ENCODE results near the gene ALX4.

The ALX4 gene

GRCh38 chr11:44271286-44271685, 38.7 kb downstream of the ALX4 start:
- Histone ChIP-seq H3K36me3 (ENCODE audit: insufficient read depth, low read length) (no peaks in the 10 kb centered on the region), H3K4me3 (ENCODE audit: low read depth in 1 of 2, low read length in 2 of 2) (no peak overlapping the region), H3K9ac (ENCODE audit: low read length) (no peak overlapping the region), H3K4me1 (ENCODE audit: insufficient read depth, low read length) (no peaks in the 10 kb centered on the region), H3K27me3 (ENCODE audit: control insufficient read depth in 1 of 2, insufficient read depth in 2 of 2, low read length in 2 of 2) (no peaks in the 10 kb centered on the region), H3K9me3 (ENCODE audit: low read length) (no peaks in the 10 kb centered on the region), H3K27ac (ENCODE audit: low read depth, low read length) (no peak overlapping the region)

GRCh38 chr11:44270403-44271273, 39.3 kb downstream of the ALX4 start:
- Histone ChIP-seq H3K9me3 (ENCODE audit: low read length) (no peaks in the 10 kb centered on the region), H3K36me3 (ENCODE audit: insufficient read depth, low read length) (no peaks in the 10 kb centered on the region), H3K4me1 (ENCODE audit: insufficient read depth, low read length) (no peaks in the 10 kb centered on the region), H3K27ac (ENCODE audit: low read depth, low read length) (no peak overlapping the region), H3K9ac (ENCODE audit: low read length) (no peak overlapping the region), H3K27me3 (ENCODE audit: control insufficient read depth in 1 of 2, insufficient read depth in 2 of 2, low read length in 2 of 2) (no peaks in the 10 kb centered on the region), H3K4me3 (ENCODE audit: low read depth in 1 of 2, low read length in 2 of 2) (no peak overlapping the region)

GRCh38 chr11:44269369-44270351, 40.3 kb downstream of the ALX4 start:
- Histone ChIP-seq H3K27ac (ENCODE audit: low read depth, low read length) (no peak overlapping the region), H3K9me3 (ENCODE audit: low read length) (no peaks in the 10 kb centered on the region), H3K36me3 (ENCODE audit: insufficient read depth, low read length) (no peaks in the 10 kb centered on the region), H3K27me3 (ENCODE audit: control insufficient read depth in 1 of 2, insufficient read depth in 2 of 2, low read length in 2 of 2) (no peaks in the 10 kb centered on the region), H3K9ac (ENCODE audit: low read length) (no peak overlapping the region), H3K4me1 (ENCODE audit: insufficient read depth, low read length) (no peaks in the 10 kb centered on the region), H3K4me3 (ENCODE audit: low read depth in 1 of 2, low read length in 2 of 2) (no peak overlapping the region)

- no peaks in the 10 kb centered on the region for H3K36me3 ChIP-seq (ENCODE audit: insufficient read depth, low read length)
- H3K27ac ChIP-seq (ENCODE audit: low read depth, low read length): no peak overlapping the region
- peaks cover 0 to 4% of the 10 kb centered on the region in 2 donors for H3K27me3 ChIP-seq (ENCODE audit: control insufficient read depth in 1 of 2, insufficient read depth in 2 of 2, low read length in 2 of 2)
- H3K9ac ChIP-seq (ENCODE audit: low read length): no peak overlapping the region
- H3K4me3 ChIP-seq (ENCODE audit: low read depth in 1 of 2, low read length in 2 of 2): no peak overlapping the region
- H3K4me1 ChIP-seq (ENCODE audit: insufficient read depth, low read length): no peaks in the 10 kb centered on the region
- no peaks in the 10 kb centered on the region for H3K9me3 ChIP-seq (ENCODE audit: low read length)
Observed at GRCh38 chr11:44268614-44269080, 41.3 kb downstream of the ALX4 start.

GRCh38 chr11:44267750-44268613, 42.0 kb downstream of the ALX4 start:
- Histone ChIP-seq H3K9ac (ENCODE audit: low read length) (no peak overlapping the region), H3K4me1 (ENCODE audit: insufficient read depth, low read length) (no peaks in the 10 kb centered on the region), H3K4me3 (ENCODE audit: low read depth in 1 of 2, low read length in 2 of 2) (no peak overlapping the region), H3K36me3 (ENCODE audit: insufficient read depth, low read length) (no peaks in the 10 kb centered on the region), H3K27me3 (ENCODE audit: control insufficient read depth in 1 of 2, insufficient read depth in 2 of 2, low read length in 2 of 2) (peaks cover 0 to 4% of the 10 kb centered on the region in 2 donors), H3K9me3 (ENCODE audit: low read length) (no peaks in the 10 kb centered on the region), H3K27ac (ENCODE audit: low read depth, low read length) (no peak overlapping the region)

GRCh38 chr11:44267006-44267749, 42.8 kb downstream of the ALX4 start:
- Histone ChIP-seq H3K9me3 (ENCODE audit: low read length) (no peaks in the 10 kb centered on the region), H3K27me3 (ENCODE audit: control insufficient read depth in 1 of 2, insufficient read depth in 2 of 2, low read length in 2 of 2) (peaks cover 0 to 4% of the 10 kb centered on the region in 2 donors), H3K27ac (ENCODE audit: low read depth, low read length) (no peak overlapping the region), H3K4me3 (ENCODE audit: low read depth in 1 of 2, low read length in 2 of 2) (no peak overlapping the region), H3K36me3 (ENCODE audit: insufficient read depth, low read length) (no peaks in the 10 kb centered on the region), H3K9ac (ENCODE audit: low read length) (no peak overlapping the region), H3K4me1 (ENCODE audit: insufficient read depth, low read length) (no peaks in the 10 kb centered on the region)

GRCh38 chr11:44266056-44266780, 43.7 kb downstream of the ALX4 start:
- Histone ChIP-seq H3K9me3 (ENCODE audit: low read length) (no peaks in the 10 kb centered on the region), H3K36me3 (ENCODE audit: insufficient read depth, low read length) (no peaks in the 10 kb centered on the region), H3K27me3 (ENCODE audit: control insufficient read depth in 1 of 2, insufficient read depth in 2 of 2, low read length in 2 of 2) (peaks cover 0 to 4% of the 10 kb centered on the region in 2 donors), H3K4me3 (ENCODE audit: low read depth in 1 of 2, low read length in 2 of 2) (no peak overlapping the region), H3K9ac (ENCODE audit: low read length) (no peak overlapping the region), H3K27ac (ENCODE audit: low read depth, low read length) (no peak overlapping the region), H3K4me1 (ENCODE audit: insufficient read depth, low read length) (no peaks in the 10 kb centered on the region)

- Histone ChIP-seq H3K9ac (ENCODE audit: low read length) (no peak overlapping the region), H3K36me3 (ENCODE audit: insufficient read depth, low read length) (no peaks in the 10 kb centered on the region), H3K4me1 (ENCODE audit: insufficient read depth, low read length) (no peaks in the 10 kb centered on the region), H3K27ac (ENCODE audit: low read depth, low read length) (no peak overlapping the region), H3K4me3 (ENCODE audit: low read depth in 1 of 2, low read length in 2 of 2) (no peak overlapping the region), H3K9me3 (ENCODE audit: low read length) (no peaks in the 10 kb centered on the region), H3K27me3 (ENCODE audit: control insufficient read depth in 1 of 2, insufficient read depth in 2 of 2, low read length in 2 of 2) (peaks cover 0 to 4% of the 10 kb centered on the region in 2 donors)
Observed at GRCh38 chr11:44264761-44265160, 45.2 kb downstream of the ALX4 start.

- Histone ChIP-seq H3K9ac (ENCODE audit: low read length) (no peak overlapping the region), H3K27ac (ENCODE audit: low read depth, low read length) (no peak overlapping the region), H3K9me3 (ENCODE audit: low read length) (no peaks in the 10 kb centered on the region), H3K27me3 (ENCODE audit: control insufficient read depth in 1 of 2, insufficient read depth in 2 of 2, low read length in 2 of 2) (peaks cover 0 to 4% of the 10 kb centered on the region in 2 donors), H3K4me1 (ENCODE audit: insufficient read depth, low read length) (no peaks in the 10 kb centered on the region), H3K4me3 (ENCODE audit: low read depth in 1 of 2, low read length in 2 of 2) (no peak overlapping the region), H3K36me3 (ENCODE audit: insufficient read depth, low read length) (no peaks in the 10 kb centered on the region)
Observed at GRCh38 chr11:44264438-44264749, 45.5 kb downstream of the ALX4 start.
